HG03439 (cell line): ENCODE measurements around the gene ATP9B.
A peak's percentile ranks its signal among the peaks of the same experiment; 100 is the strongest.

Source experiments
- ATAC-seq: cut with Tn5 transposase; IDR thresholded peaks from one replicate; pipeline ENCODE4 v1.9.1; 2021; ENCODE audit warnings: mild to moderate bottlenecking, moderate library complexity; ENCODE audit not compliant: unreplicated experiment

The ATP9B gene

DNA sequence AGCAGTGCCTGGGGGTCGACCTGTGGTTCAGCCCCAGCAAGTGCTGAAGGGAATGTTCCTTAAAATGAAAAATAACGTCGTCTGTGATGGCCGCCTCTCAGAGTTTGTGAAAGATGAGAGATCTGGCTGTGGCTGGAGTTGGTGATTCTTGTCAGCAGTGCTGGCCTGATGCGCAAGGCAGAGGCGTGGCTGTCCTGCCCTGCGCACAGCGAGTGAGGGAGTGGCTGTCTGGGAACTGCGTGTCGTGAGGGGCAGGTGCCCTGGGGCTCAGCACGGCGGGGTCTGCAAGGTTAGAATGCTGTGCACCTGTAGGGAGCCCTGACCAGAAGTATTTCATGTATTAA, 335.3 kb downstream of the ATP9B start:
- ATAC-seq = no peak

DNA sequence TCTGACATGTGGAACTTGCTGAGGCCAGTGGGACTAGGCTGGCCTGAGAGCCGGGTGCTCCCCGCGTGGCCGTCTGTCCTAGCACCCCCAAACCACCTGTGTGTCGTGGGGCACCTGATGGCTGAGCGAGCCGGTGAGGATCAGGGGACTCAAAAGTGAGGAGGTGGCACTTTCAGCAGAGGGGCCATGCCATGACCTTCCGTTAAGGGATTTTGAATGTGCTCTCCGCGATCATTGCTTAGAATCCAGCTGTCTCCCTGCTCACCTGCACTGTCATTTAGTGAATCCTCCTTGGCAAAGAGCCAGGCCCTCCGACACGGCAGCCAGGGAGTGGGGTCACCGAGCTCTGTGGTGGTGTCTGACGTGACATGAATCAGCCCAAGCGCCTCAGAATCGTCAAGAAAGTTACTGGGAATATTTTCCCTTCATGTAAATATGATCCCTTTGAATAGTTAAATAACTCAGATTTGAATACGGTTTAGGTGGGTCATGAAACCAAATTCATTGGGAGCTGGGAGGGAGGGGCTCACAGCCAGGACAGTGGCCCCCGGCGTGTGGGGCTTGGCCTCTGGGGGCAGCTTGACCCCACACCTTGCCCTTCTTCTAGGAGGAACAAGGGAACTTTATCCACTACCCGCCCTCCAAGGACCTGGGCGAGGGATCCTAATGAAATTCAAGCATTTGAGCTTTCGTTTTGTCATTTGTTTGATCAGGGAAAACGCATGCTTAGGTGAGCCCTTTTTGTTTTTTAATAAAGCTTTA, 336.0 kb downstream of the ATP9B start:
- ATAC-seq = no peak

DNA sequence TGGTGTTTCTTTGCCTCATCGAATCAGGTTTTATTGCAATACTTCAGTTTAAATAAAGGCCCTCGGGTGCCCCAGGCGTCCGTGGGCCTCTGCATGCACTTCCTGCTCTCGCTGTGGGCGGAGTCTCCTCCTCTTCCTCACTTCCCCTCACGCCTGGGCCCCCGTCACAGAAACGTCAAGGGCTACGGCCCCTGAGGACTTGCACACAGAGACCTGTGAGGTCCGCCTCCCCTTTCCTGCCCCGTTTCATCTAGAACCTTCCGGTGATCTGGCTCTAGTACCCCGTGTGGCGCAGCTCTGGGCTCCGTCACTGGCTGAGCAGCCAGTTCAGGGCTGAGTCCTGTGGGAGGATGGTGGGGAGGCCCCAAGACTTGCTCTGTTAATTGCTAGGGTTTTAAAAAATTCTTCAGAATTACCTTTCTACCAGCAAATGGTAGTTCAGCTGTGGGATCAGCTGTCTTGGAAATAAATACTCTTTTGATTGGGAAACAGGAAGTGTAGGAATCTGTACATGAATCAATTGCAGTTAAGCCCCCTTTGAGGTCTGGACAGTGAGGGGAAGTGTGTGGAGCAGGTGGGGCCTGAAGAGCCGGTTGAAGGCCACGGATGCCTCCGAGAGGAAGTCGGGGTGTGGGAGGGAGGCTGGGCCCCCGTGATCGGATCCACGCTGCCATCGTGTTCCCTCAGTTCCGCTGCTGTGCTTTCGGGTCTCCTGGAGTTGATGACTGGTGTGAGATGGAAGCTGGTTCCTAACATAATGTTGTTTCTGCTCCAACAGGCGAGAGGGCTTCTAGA, 336.8 kb downstream of the ATP9B start:
- peak; percentile 58 for ATAC-seq

DNA sequence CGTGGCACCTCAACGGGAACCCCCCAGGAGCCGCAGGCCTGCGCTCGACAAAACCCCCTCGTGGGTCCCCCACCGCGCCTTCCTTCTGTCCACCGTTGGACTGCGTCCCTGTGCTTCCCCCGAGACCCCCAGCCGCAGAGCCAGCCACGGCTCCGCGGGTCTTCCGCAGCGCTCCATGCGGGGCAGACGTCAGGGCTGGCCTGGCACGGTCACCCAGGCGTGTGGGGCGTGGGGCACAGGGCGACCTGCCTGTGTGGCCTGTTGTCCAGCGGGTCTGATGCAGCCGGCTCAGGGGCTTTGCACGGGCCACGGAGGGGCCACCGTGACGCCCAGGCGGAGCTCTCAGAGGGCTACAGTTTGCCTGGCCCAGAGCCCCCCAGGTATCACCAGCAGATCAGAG, 337.5 kb downstream of the ATP9B start:
- no peak for ATAC-seq

DNA sequence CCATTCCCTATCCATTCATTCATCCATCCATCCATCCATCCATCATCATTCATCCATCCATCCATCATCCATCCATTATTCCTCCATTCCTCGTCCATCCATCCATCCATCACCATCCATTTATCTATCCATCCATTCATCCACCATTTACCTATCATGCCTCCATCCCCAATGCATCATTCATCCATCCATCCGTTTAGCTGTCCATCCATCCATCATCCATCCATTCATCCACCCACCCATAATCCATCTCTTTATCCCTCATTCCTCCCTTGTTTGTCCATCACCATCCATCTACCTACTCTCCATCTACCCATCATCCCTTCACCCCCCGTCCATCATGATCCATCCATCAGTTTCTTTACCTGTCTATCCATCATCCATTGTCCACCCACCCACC, 340.1 kb downstream of the ATP9B start:
- no peak for ATAC-seq

DNA sequence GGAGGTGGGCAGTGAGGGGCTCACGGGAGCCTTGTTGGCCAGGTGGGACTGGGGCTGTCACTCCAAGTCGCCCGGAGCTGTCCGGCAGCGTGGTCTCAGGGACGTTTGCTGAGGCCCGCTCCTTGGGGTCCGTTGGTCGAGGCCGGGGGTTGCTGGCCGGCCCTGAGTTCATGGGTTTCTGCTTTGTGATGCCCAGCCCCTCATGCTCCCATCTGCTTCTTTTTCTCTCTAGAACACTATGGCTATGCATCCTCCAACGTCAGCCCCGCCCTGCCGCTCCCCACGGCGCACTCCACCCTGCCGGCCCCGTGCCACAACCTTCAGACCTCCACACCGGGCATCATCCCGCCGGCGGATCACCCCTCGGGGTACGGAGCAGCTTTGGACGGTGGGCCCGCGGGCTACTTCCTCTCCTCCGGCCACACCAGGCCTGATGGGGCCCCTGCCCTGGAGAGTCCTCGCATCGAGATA, 341.0 kb downstream of the ATP9B start:
- no peak for ATAC-seq

DNA sequence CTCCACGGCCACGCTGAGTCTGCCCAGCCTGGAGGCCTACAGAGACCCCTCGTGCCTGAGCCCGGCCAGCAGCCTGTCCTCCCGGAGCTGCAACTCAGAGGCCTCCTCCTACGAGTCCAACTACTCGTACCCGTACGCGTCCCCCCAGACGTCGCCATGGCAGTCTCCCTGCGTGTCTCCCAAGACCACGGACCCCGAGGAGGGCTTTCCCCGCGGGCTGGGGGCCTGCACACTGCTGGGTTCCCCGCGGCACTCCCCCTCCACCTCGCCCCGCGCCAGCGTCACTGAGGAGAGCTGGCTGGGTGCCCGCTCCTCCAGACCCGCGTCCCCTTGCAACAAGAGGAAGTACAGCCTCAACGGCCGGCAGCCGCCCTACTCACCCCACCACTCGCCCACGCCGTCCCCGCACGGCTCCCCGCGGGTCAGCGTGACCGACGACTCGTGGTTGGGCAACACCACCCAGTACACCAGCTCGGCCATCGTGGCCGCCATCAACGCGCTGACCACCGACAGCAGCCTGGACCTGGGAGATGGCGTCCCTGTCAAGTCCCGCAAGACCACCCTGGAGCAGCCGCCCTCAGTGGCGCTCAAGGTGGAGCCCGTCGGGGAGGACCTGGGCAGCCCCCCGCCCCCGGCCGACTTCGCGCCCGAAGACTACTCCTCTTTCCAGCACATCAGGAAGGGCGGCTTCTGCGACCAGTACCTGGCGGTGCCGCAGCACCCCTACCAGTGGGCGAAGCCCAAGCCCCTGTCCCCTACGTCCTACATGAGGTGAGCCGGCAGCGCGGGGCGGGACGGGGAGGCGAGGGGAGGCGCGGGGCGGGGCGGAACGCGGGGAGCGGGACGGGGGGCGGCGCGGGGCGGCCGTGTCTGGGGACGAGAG, 341.8 kb downstream of the ATP9B start:
- ATAC-seq = no peak

DNA sequence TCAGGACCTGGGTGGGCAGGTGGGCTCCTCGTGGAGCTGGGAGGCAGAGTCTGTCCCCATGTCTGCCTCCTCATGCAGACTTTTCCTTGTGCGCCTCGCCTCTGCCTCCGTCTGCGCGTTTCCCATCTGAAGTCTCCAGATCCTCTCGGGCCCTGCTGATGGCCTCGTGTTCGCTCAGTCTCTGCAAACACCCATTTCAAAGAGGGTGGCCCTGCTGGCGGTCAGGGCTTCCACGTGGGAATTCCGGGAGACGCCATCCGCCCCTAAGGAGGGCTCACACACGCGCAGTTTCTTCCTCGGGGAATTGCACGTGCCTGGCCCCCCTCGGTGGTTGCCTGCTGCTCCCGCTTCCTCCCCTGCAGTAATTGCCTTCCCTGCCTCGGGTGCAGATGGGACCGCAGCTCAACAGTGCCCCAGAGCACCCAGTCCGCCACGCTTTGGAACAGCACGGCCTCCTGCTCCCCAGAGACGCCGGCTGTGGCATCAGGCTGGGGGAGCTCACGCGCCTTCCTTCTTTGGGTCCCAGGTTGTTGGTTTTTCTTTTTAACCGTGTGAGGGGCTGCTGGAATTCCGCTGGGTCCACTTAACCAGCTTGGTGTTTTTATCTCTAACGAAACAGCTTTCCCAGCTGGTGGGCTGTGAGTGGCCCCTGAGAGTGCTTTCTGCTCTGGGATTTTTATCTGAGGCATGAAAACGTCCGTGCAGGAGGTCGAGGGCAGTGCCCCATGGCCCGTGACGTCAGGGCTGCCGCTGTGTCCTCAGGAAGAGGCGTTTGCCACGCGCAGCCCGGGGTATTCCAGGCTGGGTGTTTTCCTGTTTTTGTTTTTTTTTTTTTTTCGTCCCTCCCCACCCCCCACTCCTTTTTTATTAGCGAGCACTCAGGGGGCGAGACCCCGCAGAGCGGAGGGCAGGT, 342.7 kb downstream of the ATP9B start:
- ATAC-seq = no peak

DNA sequence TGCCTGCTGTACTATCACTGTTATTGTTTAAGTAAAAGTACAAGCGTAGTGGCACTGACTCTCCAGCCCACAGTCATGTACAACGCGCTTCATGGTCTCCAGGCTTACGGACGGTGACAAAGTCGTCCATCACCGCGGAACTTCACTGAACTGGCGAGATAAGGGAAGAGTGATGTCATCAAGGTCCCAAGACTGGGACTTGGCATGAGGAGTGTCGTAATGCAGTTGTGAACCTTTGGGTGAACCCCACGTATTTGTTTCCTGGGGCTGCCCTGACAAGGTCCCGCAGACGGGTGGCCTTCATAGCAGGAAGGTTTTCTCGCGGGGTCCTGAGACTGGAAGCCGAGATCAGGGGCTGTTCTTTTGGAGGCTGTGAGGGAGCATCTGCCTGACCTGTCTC, 343.8 kb downstream of the ATP9B start:
- no peak for ATAC-seq

DNA sequence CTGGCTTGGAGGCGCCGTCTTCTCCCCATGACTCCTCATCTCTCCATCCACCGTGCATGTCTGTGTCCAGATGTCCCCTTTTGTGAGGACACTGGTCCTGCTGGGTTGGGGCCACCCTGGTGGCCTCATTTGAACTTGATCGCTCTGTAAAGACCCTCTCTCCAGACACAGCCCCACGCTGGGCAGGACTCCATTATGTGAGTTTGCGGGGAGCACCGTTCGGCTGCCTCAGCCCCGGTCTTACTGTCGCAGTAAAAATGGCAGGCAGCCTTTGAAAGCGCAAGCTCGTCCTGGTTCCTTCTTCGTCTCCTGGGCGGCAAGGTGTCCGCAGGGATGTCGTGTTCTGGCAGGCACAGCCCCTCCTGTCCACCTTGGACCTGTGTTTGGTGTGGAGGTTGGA, 344.2 kb downstream of the ATP9B start:
- no peak for ATAC-seq

DNA sequence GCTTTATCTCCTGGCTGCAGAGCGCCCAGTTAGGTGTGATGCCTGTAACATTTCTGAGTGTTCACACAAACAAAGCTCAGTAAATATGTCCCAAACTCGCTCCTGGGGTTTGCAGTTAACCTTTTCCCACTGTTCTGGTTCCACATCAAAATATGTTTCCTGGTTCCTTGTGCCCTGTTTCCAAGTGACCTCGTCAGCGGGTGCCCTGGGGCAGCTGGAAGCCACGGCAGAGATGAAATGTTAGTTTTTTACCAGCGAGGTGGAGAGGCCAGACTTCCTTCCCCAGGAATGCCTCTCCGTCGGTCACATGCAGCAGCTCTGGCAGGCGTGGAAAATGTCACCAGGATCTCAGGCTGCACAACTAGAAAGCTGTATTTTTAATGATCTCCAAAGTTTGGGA, 344.7 kb downstream of the ATP9B start:
- ATAC-seq = no peak

DNA sequence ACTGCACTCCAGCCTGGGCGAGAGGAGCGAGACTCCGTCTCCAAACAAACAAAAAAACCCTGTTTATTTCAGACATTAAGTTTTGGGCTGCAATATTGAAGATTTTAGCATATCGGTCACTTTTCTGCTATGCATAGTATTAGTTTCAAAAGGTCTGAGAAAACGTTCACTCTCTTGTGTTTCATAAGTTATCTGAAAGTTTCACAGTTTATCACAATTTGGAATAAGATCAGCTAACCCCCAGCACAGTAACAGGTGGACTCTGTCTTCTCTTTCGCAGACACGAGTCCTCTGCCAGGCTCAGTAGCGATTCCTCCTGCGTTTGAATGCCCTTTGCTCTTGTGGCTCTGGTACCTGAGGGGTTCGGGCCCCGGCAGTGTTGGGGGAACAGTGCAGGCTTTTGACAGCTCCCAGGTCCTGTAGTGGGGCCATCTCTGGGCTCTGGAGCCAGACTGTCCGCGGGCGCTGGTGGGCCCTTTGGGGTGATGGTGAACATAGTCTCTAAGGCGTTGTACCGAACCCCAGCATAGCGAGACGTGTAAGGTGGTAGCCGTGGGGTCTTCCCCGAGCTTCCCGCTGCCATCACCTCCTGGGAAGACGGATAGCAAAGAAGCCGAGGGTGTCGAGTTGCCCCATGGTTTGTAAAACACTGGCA, 347.0 kb downstream of the ATP9B start:
- ATAC-seq = no peak

DNA sequence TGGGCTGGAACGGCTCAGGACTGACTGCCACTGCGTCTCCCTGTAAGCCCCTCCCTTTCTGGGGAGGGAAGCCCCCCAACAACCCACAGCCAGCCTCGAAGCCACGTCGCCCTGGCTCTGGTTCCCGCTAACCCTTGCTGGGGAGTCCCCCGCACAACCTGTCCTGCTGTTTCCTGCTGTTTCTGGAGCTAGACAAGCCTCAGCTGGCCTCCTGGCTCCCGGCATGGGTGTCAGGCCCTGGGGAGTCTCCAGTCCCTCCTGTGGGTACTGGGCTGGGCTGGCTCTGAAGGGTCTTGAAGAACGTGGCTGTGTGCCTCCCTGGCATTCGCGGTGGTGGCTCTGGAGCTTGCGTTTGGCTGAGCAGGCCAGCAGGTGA, 347.5 kb downstream of the ATP9B start:
- ATAC-seq = no peak

DNA sequence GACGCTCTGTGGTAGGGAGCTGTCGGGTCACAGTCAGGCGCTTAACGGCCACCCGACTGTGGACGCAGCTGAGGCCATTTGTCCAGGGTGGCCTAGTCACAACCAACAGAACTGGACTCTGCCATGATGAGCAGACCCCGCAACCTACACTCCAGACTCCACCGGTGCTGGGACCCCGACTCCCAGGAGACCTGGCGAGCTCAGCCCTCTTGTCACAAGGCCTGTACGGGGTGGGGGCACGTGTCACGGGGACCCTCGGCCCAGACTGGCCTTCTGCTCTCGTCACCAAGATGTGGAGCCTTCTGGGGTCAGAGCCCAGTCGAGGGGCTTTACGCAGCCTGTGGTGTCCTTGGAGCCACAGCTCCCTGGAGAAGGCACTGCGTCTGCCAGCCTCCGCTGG, 349.0 kb downstream of the ATP9B start:
- ATAC-seq = no peak

DNA sequence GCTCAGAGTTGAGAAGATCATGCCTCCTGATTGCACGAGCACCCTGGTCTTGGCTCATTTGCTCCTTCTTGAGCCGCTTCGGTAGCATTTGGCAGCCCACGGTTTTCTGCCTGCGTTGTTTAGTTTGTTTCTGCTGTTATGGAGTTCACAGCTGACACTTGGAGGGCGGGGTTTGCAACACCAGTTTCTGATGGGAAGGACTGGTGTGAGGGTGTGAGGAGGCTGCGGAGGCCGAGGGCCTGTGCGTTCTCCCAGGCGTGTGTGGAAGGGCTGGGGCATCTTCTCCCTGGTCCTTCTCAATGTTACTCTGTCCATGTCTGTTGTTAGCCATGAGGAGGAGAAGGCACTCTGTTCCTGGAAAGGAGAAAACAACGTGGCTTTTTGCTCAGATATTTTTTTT, 349.4 kb downstream of the ATP9B start:
- ATAC-seq = no peak

DNA sequence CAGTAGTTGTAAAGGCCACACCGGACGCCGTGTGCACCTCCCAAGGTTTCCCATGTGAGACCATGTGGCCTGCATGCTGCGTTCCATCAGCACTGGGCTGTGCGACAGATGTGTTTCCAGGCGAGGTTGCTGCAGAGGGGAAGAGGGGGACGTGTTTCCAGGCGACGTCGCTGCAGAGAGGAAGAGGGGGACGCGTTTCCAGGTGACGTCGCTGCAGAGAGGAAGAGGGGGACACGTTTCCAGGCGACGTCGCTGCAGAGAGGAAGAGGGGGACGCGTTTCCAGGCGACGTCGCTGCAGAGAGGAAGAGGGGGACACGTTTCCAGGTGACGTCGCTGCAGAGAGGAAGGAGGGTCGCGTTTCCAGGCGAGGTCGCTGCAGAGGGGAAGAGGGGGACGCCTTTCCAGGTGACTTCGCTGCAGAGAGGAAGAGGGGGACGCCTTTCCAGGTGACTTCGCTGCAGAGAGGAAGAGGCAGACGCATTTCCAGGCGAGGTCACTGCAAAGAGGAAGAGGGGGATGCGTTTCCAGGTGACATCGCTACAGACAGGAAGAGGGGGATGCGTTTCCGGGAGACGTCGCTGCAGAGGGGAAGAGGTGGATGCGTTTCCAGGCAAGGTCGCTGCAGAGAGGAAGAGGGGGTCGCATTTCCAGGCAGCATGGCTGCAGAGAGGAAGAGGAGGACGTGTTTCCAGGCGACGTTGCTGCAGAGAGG, 351.0 kb downstream of the ATP9B start:
- no peak for ATAC-seq

DNA sequence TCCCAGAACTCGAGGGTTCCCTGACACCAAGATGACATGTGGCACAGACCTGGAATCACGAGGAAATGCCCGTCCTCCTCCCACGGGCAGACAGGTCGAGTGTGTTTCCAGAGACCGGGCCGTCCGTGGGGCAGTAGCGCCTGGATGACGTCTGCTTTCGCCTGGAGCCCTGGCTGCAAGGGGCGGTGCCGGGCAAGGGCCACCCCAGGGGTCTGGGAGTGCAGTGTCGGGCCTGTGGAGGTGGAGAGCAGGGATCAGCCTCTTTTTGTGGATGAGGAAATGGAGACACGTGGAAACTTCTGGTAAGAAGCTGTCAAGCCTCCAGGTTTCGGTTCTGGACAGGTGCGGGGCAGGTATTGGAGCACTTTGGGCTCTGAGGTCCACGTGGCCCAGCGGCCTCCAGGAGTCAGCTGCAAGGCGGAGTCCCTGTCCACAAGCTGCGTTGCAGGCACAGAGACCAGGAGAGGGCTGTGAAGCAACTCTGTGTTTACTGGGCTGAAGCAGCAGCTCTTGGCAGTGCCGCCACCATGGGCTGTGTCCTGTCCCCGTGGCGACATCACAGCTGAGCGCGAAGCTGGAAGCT, 352.2 kb downstream of the ATP9B start:
- no peak for ATAC-seq

DNA sequence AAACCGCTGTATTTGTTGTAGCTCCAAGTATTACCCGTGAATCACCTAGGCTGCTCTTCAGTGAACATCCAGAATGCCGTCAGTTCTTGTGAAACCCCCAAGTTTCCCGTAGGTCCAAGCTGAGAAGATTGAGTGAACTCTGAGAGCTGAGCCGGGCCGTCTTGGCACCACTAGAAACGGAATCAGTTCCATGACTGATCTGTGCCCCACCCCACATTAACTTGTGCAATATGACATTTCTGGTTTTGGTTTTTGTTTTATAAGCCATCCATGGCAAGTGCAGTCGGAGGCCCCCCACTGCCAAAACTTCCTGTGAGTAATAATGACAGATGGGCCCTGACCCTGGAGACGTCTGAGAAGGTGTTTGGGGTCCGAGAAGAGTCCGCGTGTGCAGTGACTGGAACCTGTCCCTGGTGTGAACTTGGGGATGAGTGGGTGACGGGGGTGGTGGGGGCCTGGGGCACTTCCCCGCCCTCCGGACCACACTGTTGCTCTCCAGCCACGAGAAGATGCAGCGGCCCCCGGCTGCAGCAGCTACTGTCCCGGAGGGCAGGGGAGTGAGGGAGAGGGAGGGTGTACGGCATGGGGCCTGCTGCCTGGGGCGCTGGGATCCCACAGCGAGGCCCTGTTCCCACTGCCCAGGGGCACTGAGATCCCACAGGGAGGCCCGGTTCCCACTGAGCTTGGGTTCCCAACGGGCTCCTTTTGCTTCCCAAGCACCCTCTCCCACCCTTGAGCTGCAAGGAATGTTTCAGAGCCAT, 353.0 kb downstream of the ATP9B start:
- ATAC-seq = peak; percentile 55
